ENCODE data around the gene EGFL7.

Gene EGFL7

DNA sequence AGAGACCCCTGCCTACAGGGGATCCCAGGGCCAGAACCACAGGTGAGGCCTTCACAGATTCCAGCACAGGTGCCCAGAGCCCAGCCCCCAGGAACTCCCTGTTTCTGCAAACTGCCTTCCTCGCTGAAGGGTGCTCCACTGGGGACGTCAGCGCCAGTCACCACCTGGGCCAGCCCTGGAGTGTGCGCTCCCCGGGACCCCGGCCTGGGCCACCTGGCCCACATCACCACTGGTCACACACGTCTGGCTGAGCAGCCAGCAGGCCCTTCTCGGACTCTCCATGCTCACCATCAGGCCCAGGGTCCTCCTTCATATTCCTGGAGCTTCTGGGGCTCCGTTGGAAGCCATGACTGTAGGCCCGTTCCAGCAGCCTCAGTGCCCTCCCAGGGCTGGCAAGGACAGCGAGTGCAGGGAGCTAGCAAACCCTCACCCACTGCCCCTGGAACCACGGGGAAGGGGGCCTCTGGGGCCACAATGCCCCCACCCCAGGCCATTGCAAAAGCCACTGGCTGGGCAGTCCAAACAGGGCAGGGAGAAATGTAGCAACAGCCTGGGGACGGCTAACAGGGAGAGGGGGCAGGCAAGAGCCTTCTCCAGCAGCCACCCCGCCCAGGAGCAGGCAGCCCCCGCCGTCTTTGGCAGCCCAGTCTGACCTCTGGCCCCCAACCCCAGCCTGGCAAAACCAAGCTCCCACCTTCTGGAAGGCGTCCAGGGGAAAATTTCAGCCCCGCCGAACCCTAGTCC is 23.2 kb downstream of the EGFL7 start:
- DNase-seq (ENCODE audit: low read depth in 2 of 2): no peak

DNA sequence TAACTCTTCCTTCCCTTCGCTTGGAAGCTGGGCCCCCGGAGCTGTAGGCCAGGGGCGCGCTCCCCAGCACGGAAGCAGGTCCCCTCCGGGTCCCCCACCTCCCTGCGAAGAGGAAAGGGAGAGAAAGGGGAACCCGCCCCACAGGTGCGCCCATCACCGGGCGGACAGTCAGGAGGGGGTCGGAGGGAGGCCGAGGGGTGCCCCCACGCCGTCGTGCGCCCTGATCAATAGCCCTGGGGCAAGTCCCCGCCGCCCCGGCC is 23.7 kb downstream of the EGFL7 start:
- no peak for DNase-seq (ENCODE audit: low read depth in 2 of 2)

DNA sequence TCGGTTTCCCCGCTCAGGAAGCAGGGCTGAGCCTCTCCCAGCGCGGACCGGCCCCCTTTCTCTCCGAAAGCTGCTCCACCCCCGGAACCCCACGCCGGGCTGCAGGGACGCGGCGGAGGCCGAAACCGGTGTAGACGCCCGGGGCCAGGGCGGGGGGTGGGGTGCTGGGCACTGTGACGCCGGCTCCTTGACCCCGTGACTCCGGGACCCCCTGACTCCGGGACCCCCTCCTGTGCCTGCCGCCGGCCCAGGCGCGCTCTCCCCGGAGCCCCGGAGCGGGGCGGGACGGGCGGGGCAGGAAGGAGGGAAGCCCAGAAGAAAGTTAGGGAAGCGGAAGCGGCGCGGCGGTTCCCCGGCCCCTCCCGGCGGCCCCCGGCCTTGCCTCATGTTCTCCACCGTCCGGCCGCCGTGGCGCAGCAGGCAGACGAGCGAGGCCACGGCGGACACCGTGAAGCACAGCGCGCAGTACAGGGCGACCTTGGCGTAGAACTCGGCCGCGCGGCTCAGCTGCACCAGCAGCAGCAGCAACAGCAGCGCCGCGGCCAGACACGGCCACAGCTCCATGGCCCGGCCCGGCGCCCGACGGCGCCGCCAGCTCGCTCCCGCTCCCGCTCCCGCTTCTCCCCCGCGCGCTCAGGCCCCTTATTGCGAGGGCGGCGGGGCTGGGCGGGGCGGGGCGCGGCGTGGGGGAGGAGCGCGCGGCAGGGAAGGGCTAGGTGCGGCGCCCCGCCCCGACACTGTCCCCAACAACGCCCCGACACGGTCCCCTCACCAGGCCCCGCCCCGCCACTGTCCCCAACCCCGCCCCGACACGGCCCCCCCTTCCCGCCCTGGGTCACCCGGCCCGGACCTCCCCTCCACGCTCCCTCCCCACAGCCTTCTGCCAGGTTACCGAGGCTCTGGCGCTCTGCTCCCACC is 24.3 kb downstream of the EGFL7 start, which contains the start of gene AGPAT2:
Gene AGPAT2 (minus strand): TSS at position 664 of the 918 bp plus-strand sequence. CDS start 100 bp downstream, at position 564.
- DNase-seq (ENCODE audit: low read depth in 2 of 2): peak; percentile 53 to 67

DNA sequence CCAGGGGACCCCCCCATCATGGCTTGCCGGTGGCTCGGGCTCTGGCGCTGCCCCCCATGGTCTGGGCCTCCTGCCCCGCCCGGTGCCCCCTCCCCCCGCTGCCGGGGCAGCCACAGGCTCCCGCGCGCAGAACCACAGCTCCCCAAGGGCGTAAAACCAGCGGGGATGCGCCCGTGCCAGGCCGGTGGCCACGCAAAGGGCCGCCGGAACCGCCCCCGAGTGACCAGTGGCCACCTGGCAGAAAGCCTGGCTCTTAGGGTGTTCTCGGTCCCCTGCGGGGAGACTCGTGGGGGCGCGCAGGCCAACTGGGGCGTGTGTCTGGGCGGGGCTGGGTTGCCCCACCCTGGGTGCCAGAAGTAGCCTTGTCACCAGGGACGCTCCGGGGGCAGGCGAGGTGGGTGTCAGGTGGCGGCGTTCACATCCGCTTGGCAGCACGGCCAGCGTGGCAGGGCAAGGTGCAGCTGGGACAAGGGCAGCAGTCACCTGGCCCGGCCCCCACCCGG is 25.1 kb downstream of the EGFL7 start:
- DNase-seq (ENCODE audit: low read depth in 2 of 2): no peak

DNA sequence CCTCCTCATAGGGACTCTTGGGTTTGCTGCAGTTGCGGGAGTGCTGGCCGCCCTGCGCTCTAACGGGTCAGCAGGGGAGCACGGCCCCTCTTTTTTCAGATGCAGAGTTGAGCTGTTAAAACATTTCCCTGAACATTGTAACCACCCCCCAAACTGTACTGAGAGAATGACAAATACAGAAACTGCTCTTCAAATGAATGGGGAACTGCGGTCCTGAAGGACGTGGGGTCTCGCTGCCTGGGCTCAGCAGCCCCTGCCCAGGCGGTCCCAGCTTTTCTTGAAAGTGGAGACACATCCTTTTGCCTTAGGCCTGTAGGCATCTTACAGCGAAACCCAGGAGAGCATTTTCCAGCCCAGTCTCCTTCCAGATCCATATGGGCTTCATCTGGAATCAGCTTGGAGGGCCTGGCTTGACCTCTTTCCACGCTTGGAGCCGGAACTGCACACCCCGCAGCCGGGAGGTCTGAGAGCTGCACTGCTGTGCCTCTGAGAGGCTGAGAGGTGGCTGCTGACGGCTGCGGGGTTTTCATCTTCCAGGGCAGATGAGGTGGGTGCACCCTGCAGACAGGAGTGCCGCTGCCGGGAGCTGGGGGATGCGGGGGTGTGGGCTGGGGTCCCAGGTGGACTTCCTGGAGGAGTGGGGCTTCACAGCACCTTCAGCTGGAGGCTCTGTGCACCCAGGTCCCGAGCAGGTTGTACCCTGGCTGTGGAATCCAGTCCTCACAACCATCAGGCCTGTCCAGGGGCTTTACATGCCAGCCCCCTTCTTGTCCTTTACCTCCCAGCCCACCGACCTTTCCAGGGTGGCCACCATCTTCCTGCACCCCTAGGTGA is 25.8 kb downstream of the EGFL7 start:
- DNase-seq (ENCODE audit: low read depth in 2 of 2): no peak

DNA sequence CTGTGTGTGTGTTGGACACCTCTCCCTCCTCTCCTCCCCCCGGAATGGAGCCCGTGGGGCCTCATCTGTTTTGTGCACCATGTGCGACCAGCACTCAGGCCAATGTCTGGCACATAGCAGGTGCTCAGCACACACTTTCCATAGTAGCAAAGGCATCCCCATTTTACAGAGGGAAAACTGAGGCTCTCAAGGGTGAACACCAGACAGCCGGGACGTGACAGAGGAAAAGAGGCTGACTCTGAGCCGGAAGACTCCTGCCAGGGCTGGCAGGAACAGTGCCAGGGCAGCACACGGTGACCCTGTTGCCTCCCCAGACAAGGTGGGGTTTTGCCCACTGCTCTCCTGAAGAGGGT is 26.4 kb downstream of the EGFL7 start:
- DNase-seq (ENCODE audit: low read depth in 2 of 2): no peak

DNA sequence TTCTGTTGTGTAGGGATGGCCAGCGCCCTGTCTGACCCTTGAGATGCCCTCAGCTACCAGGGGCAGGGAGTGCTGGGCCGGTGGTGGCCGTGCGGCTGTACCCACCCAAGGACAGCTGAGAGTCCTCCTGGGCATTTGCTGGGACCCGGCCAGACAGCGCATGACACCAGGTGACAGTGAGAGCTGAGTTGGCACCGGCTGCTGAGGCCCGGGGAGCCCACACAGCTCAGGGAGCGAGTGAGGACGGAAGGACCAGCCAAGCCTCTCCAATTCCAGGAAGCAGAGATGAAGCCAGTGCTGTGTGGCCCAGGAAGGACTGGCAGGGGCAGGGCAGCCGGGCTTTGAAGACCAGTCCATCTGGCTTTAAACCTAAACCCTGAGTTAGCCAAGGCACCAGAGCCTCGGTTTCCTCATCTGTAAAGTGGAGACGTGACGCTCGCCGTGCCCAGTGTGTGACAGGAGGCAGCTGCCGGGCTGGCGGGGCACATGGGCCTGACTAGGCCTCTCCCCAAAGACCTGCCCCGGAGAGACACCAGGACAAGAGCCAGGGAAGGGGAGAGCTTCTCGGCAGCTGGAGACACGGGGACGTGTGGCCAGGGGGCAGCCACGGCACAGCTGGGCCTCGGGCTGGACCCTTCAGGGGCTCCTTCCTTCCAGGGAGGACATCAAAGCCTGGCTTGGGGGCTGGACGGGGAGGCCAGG is 27.5 kb downstream of the EGFL7 start:
- no peak for DNase-seq (ENCODE audit: low read depth in 2 of 2)

DNA sequence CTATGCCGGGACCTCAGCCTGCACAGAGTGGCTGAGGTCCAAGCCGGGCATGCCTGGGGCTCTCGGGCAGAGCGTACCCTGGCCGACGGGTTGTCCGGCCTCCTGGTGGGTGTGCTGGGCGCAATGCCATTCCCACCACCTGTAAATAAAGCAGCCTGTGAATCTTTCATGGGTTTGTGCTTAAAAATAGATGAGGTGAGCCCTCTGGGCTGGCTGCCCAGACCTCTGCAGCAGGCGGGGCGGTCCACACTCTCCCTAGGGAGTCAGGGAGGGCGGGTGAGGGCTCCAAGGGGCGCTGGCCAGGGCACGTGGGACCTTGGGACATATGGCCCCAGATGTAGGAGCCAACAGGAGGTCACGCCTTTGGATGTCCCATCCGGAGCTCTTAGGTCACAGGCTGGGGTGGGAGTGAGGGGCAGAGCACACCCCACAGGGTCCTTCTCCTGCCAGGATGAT is 28.1 kb downstream of the EGFL7 start:
- no peak for DNase-seq (ENCODE audit: low read depth in 2 of 2)

DNA sequence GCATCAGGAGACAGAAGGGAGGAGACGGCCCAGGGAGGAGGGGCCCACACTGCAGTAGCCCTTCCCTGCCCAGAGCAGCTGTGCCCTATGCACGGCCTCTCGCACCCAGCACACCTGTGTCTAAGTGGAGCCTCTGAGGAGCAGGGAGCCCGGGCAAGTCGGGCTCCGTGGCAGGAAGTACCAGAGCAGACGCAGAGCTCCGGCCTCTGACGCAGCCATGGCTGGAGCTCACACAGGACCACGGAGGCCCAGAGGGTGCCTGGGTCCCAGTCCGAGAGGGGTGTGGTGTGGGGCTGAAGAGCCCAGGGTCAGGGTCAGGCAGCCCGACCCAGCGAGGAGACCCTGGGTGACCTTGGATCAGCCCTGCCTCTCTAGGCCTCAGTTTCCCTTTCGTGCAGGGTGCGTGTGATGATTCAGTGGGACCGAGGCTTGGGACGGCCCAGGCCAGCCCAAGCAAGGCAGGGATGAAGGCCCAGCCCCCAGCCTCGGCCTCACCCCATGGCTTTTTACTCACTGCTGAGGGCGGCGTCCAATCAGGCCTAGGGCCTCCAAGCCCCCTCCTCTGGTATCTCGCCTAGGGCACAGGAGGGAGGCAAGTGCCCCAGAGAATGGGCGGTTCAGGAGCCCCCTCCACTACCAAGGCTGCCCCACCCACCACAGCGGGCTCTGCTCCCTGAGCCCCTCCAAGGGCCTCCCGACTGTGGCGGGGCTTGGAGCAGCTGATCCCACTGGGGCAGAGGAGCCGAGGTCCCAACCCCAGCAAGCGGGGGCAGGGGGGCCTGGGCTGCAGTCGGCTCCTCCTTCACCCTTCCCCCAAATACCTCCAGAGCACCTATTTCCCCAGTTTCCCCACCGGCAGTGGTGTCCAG is 28.8 kb downstream of the EGFL7 start:
- DNase-seq (ENCODE audit: low read depth in 2 of 2): no peak

DNA sequence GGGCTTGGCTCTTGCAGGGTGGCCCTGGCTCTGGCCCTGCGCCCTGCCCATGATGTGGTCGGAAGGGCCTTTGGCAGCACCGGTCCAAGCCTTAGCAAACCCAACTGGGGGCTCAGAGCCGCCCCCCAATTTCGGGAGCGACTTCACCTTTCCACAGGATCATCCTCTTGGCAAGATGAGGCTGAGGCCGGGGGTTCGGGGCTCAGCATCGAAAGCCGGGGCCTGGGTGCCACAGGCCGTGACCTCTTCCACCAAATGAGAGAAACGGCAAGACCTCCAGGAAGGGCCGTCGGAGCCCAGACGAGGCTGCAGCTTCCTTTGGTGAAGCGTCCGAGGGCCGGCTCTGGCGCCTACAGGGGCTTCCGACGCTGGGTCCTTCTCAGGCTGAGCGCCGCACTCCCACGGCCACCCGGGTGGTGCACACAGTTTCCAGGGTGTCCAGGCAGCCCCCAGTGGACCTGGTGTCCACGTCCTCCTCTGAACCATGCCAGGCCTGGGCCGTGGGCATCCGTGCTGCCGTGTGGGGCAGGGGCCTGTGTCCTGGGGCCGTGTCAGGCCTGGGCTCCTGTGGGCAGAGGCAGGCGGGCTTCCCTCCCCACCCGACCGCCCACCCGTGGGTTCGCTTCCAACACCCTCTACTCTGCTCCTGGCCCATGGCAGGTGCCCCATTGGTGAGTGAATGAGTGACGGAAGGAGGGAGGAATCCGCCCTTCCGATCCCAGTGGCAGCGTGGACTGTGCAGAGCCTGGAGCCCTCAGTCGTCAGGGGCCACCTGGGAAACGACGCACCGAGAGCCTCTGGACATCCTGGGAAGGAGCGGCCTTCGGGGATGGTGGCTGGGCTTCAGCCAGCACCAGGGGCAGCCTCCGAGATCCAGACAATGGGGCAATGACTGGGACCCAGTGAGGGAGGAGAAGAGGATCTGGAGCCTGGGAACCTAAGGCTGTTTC is 29.7 kb downstream of the EGFL7 start:
- no peak for DNase-seq (ENCODE audit: low read depth in 2 of 2)

DNA sequence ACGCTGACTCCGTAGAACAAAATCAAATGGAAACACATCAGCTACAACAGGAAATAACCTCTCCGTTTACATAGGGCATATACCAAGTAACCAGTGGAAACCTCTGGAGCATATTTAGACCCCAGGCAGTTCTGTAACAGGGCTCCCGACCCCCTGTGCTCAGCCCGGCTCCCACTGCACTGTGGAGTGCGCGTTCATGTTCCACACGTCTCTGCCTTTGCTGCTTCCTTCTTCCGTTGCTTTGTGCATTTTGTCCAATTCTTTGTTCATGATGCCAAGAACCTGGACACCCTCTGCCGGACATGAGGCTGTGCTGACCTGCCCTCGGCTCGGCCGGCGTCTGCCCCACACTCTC is 30.4 kb downstream of the EGFL7 start:
- DNase-seq (ENCODE audit: low read depth in 2 of 2): no peak

DNA sequence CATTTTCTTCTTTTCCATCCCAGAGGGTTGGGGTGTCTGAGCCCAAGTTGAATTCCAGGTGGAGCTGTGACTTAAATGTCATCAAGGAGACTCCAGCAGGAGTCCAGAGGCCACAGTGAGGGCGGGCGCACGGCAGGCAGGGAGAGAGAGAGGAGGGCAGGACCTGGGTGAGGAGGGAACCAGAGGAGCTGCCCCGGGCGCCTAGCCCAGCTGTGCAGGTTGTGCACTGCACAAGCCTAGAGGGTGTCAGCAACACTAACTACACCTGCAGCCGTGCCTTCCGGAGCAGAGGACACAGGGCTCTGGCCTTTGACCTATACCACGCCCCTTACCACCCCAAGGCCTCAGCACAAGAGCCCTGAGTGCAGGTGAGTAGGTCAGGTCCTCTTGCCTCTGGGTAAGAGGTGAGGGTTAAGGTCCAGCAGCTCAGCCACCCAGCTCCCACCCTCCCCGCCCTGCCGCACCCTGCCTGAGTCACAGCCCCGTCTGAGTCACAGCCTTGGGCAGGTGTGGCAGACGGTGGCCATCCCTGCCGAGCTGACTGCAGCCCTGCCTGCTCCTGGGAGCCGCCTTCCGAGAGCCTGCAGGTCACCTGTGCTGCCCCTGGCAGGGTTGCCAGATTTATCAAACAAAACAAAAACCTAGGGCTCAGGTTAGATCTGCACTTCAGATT is 30.9 kb downstream of the EGFL7 start:
- DNase-seq (ENCODE audit: low read depth in 2 of 2): no peak

DNA sequence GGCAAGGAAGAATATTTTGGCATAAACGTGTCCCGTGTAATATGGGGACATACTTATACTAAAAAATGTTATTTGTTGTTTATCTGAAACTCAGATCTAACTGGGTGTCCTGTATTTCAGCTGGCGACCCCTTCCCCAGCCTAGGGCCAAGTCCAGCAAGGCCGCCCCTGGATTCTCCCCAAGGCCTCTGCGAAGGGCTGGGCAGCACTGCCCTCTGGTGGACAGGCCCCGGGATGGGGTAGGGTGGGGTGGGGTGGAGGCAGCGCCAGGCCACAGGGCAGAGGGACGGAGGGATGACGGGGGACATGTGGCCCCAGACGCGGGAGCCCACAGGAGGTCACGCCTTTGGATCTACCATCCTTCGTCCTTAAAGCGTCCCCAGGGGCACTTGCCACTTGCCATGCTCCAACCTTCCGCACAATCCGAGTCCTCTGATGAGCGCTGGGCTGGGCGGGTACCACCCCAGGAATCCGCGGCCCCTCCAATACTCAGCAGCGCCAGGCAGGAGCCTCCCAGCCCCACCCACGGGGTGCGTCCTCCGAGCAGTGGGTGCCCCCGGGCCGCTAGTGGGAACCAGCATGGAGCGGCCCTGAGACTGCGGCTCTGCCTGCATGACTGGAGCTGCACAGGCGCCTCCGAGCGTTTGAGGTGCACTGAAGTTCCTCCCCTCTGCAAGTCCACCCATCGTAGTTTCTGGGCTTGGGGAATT is 31.6 kb downstream of the EGFL7 start:
- peak in 1 of 2 donors; percentile 25 for DNase-seq (ENCODE audit: low read depth in 2 of 2)

DNA sequence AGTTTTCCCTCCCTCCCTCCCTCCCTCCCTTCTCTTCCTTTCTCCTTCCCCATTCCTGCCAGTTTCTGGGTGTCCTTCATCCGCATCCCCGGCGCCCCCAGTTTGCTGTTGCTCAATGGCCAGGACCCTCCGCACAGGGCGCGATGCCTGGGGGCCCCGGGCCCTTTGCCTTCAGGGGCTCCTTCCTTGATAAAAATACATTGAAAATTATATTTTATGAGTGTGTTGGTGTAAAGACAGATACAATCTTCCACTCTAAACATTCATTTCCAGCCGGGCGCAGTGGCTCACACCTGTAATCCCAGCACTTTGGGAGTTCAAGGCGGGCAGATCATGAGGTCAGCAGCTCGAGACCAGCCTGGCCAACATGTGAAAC is 32.1 kb downstream of the EGFL7 start:
- DNase-seq (ENCODE audit: low read depth in 2 of 2): no peak

DNA sequence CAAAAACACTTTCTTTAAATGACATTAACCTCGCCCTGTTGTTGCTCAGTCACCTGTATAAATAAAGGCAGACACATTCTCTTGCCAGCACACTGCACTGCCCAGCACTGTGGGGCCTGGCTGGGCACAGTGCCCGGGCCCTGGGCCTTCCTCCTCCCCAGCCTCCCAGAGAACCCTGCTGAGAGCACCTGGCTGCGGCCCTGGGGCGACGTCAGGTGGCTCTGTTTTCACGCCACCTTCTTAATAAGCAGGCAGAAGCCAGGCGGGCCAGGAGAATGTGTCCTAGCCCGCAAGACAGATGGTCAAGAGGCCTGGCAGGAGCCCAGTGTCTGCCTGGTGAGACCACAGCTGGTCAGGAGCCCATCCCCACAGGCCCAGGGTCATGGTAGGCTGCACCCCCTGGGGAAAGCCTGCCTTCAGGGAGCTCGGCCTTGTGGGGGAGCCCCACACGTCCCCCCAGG is 32.7 kb downstream of the EGFL7 start:
- no peak for DNase-seq (ENCODE audit: low read depth in 2 of 2)

DNA sequence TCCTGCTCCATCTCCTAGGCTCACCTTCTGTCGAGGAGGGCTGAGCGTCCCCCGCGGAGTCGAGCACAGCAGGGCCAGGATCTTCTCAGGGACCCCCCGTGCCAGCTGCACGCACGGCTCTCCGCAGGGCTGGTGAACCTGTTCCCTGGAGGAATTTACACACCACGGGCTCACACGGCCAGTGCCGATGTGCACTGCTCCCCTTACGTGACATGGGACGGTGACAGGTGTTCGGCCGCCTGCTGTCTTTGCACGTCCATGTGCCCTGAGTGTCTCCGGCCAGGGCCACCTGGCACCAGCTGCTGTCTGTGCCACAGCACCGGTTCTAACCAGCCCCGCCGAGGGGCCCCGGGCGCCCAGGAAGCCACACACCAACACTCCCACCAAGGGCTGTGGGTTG is 33.2 kb downstream of the EGFL7 start:
- no peak for DNase-seq (ENCODE audit: low read depth in 2 of 2)

DNA sequence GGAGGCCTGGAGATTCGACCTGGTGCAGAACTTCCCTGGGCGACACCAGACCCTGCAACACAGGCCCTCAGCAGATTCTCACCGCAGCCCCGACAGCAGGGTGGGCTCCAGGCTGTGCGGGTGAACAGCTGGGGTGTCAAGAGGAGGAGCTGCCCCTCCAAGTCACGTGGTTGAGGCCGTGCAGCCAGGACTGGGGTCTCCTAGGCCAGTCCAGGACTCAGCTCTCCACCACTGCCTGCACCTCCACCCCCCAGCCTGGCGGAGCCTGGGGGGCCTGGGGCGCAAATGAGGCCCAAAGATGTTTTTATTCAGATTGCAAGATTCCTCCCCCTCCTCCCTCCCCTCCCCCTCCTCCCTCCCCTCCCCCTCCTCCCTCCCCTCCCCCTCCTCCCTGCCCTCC is 33.8 kb downstream of the EGFL7 start:
- no peak for DNase-seq (ENCODE audit: low read depth in 2 of 2)

DNA sequence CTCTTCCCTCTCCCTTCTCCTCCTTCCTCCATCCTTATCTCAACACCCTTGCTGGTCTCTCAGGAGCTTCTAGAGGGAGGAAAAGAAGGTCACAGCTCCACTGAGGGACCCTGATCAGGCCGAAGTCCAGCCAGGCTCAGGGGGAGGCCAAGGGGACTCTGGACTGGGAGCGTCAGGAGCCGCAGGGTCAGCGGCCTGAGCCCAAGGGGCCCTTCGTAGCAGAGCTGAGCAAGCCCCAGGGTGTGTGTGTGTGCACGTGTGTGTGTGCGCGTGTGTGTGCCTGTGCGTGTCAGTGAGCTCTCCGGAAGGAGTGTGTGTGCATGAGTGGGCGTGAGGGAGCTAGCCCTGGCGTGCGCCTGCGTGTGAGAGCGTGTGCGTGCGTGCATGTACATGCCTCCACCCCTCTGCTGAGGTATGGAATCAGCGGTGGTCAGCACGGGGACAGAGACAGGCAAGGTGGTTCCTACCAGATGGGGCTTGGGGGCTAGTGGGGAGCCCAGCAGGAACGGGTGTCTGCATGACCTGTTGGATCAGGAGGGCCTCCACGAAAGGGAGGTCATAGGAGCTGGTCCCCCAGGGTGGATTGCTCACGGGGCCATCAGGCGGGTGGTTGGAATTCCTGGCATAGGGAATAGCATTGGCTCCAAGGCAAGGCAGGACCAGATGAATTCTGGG is 34.6 kb downstream of the EGFL7 start:
- DNase-seq (ENCODE audit: low read depth in 2 of 2): no peak
